SK-N-SH (cell line): Measurements from ENCODE around the gene KRTAP10-8. TPM values are rescaled to one million over a fixed set of nuclear protein-coding genes. Genes with fewer than 3 reads are reported as not detected.
A peak's percentile ranks its signal among the peaks of the same experiment; 100 is the strongest.

Experiments
- CTCF ChIA-PET: fragments of 300-600, 350-600 bp; formaldehyde crosslinking; extraction: SDS; loops from one replicate; lab custom pipeline; 2021; lab: Yijun Ruan, JAX
- POLR2A ChIA-PET: fragments of 350-600 bp; sonication (Branson Sonifier 250); formaldehyde crosslinking; extraction: SDS; loops from one replicate; lab custom pipeline; 2020; ENCODE audit warnings: antibody characterized with exemption, inconsistent platforms; lab: Yijun Ruan, JAX
- DNase-seq: peaks from one replicate; pipeline ENCODE4 v3.0.0; 2012
- H2AFZ ChIP-seq: fragments of 200-600 bp; sonication (generic); 2 replicates; pipeline ENCODE4 v1.8.1; 2016; ENCODE audit warnings: antibody characterized with exemption, mild to moderate bottlenecking, low read depth
- H3F3A ChIP-seq: fragments of 200-600 bp; sonication (generic); replicated peaks from 2 replicates; pipeline ENCODE3; 2016; ENCODE audit warnings: antibody characterized with exemption, mild to moderate bottlenecking; ENCODE audit not compliant: insufficient read depth
- H3K27ac ChIP-seq, 2 experiments: fragments of 200-500 bp in 1 of 2; fragments of 200-600 bp in 1 of 2; sonication (Bioruptor generic) in 1 of 2; sonication (generic), shearing (Covaris generic) in 1 of 2; 2 replicates each; pipeline versions ENCODE4 v1.5.1 to v1.6.1; 2014 to 2016; ENCODE audit warnings: low read depth in 2 of 2, inconsistent platforms in 1 of 2, low read length in 1 of 2, mild to moderate bottlenecking in 1 of 2, mixed read lengths in 1 of 2
- H3K27me3 ChIP-seq: fragments of 200-600 bp; sonication (generic), shearing (Covaris generic); 2 replicates; pipeline ENCODE4 v1.6.1; 2016; ENCODE audit warnings: mixed run types; ENCODE audit not compliant: insufficient read depth
- H3K36me3 ChIP-seq, 2 experiments: fragments of 200-500 bp in 1 of 2; fragments of 200-600 bp in 1 of 2; sonication (Bioruptor generic) in 1 of 2; sonication (generic) in 1 of 2; replicated peaks in 1 of 2; 2 replicates each; pipeline versions ENCODE3 to v1.5.1; 2014 to 2016; ENCODE audit warnings: low read length in 1 of 2, mild to moderate bottlenecking in 1 of 2; ENCODE audit not compliant: insufficient read depth in 2 of 2, control insufficient read depth in 1 of 2
- H3K4me1 ChIP-seq, 2 experiments: fragments of 200-500 bp in 1 of 2; fragments of 200-600 bp in 1 of 2; sonication (Bioruptor generic) in 1 of 2; sonication (generic), shearing (Covaris generic) in 1 of 2; 2 replicates each; pipeline versions ENCODE4 v1.5.1 to v1.6.1; 2014 to 2016; ENCODE audit warnings: low read depth in 1 of 2, low read length in 1 of 2, mixed run types in 1 of 2; ENCODE audit not compliant: insufficient read depth in 2 of 2, control insufficient read depth in 1 of 2
- H3K4me2 ChIP-seq: fragments of 200-600 bp; sonication (generic), shearing (Covaris generic); 2 replicates; pipeline ENCODE4 v1.6.1; 2017; ENCODE audit warnings: mixed run types
- H3K4me3 ChIP-seq, 2 experiments: fragments of 200-500 bp in 1 of 2; fragments of 200-600 bp in 1 of 2; sonication (Bioruptor generic) in 1 of 2; sonication (generic), shearing (Covaris generic) in 1 of 2; 2 replicates each; pipeline versions ENCODE4 v1.5.1 to v1.8.1; 2014 to 2016; ENCODE audit warnings: low read depth in 2 of 2, inconsistent platforms in 1 of 2, low read length in 1 of 2, mild to moderate bottlenecking in 1 of 2, mixed read lengths in 1 of 2, moderate library complexity in 1 of 2
- H3K79me2 ChIP-seq: fragments of 200-600 bp; sonication (generic); 2 replicates; pipeline ENCODE4 v1.8.1; 2017; ENCODE audit warnings: mild to moderate bottlenecking; ENCODE audit not compliant: insufficient read depth
- H3K9ac ChIP-seq: fragments of 200-600 bp; sonication (generic); 2 replicates; pipeline ENCODE4 v1.6.1; 2017; ENCODE audit warnings: mixed run types
- H3K9me2 ChIP-seq: fragments of 200-600 bp; sonication (generic); 2 replicates; pipeline ENCODE4 v1.6.1; 2017; ENCODE audit warnings: mixed run types
- H3K9me3 ChIP-seq: fragments of 200-600 bp; sonication (generic); 2 replicates; pipeline ENCODE4 v1.6.1; 2017; ENCODE audit warnings: mixed run types, mild to moderate bottlenecking, moderate library complexity
- H4K20me1 ChIP-seq: fragments of 200-600 bp; sonication (generic); 2 replicates; pipeline ENCODE4 v1.6.1; 2017; ENCODE audit warnings: mild to moderate bottlenecking, mixed run types; ENCODE audit not compliant: insufficient read depth
- CHD2 ChIP-seq: fragments of 150-350 bp; IDR thresholded peaks from 2 replicates; pipeline ENCODE4 v1.6.1; 2018; ENCODE audit warnings: low read length; ENCODE audit not compliant: partially characterized antibody
- ELF1 ChIP-seq: IDR thresholded peaks from 2 replicates; pipeline ENCODE4 v1.4.0; 2012
- EP300 ChIP-seq, 2 experiments: IDR thresholded peaks; 2 replicates each; pipeline versions ENCODE4 v1.4.0 to v1.6.1; 2012; ENCODE audit warnings: borderline replicate concordance in 1 of 2, low read depth in 1 of 2, low read length in 1 of 2
- FOSL2 ChIP-seq: IDR thresholded peaks from 2 replicates; pipeline ENCODE4 v1.4.0; 2012; ENCODE audit warnings: low read depth, mild to moderate bottlenecking, moderate library complexity, borderline replicate concordance
- GABPA ChIP-seq: IDR thresholded peaks from 2 replicates; pipeline ENCODE4 v1.4.0; 2012; ENCODE audit warnings: low read depth, mild to moderate bottlenecking
- IRF3 ChIP-seq: fragments of 150-350 bp; IDR thresholded peaks from 2 replicates; pipeline ENCODE4 v1.6.1; 2016; ENCODE audit warnings: mild to moderate bottlenecking, low read depth, low read length
- NRF1 ChIP-seq: IDR thresholded peaks from 2 replicates; pipeline ENCODE4 v1.6.1; 2012; ENCODE audit warnings: low read depth, mild to moderate bottlenecking, low read length
- PBX3 ChIP-seq: IDR thresholded peaks from 2 replicates; pipeline ENCODE4; 2012
- RAD21 ChIP-seq: IDR thresholded peaks from 2 replicates; pipeline ENCODE4 v1.6.1; 2012; ENCODE audit warnings: mild to moderate bottlenecking, low read length
- REST ChIP-seq: IDR thresholded peaks from 2 replicates; pipeline ENCODE4 v1.6.1; 2012; ENCODE audit warnings: mild to moderate bottlenecking, low read depth, low read length, moderate library complexity
- RXRA ChIP-seq: IDR thresholded peaks from 2 replicates; pipeline ENCODE4 v1.4.0; 2012; ENCODE audit warnings: low read depth, mild to moderate bottlenecking, borderline replicate concordance
- SMC3 ChIP-seq: IDR thresholded peaks from 2 replicates; pipeline ENCODE4 v1.6.1; 2012; ENCODE audit warnings: low read depth, low read length, improper control_type of control experiment
- TAF1 ChIP-seq: IDR thresholded peaks from 2 replicates; pipeline ENCODE4 v1.6.1; 2012; ENCODE audit warnings: low read depth, mild to moderate bottlenecking, low read length, moderate library complexity, borderline replicate concordance
- TCF12 ChIP-seq: IDR thresholded peaks from 2 replicates; pipeline ENCODE4 v1.4.0; 2012
- YY1 ChIP-seq: IDR thresholded peaks from 2 replicates; pipeline ENCODE4 v1.4.0; 2012; ENCODE audit warnings: low read depth, mild to moderate bottlenecking
- WGBS: methylation state at CpG from one replicate; pipeline ENCODE4 v1.1.6; 2017; ENCODE audit warnings: low lambda C conversion rate; 5-methylcytosine and 5-hydroxymethylcytosine counted together
- polyA plus RNA-seq, 3 experiments: library from polyadenylated mRNA; depleted of rRNA; stranded (reverse); fragments of >200 nt; gene quantifications; 2 replicates each; pipeline ENCODE4 v1.2.3, GENCODE V29; 2012
- TF ChIP-seq, protein P1 (sequence below): IDR thresholded peaks from 2 replicates; pipeline ENCODE4 v1.4.0; 2012; ENCODE audit warnings: low read depth, borderline replicate concordance
- TF ChIP-seq, protein P2 (sequence below): IDR thresholded peaks from 2 replicates; pipeline ENCODE4 v1.4.0; 2012; ENCODE audit warnings: low read depth, borderline replicate concordance

KRTAP10-8 gene
- polyA plus RNA-seq, 1 of the 3 experiments (the other 2 are of a cell fraction): not detected

- no peak for DNase-seq
- WGBS: 22% methylated on average over 16 of the region's 23 CpGs
- Histone ChIP-seq H3K9me2 (no peaks in the 10 kb centered on the region), H2AFZ (no peak overlapping the region)
- TF ChIP-seq NRF1 (no peak), FOSL2 (no peak), IRF3 (no peak), TCF12 (no peak), RXRA (no peak), GABPA (no peak), RAD21 (no peak), REST (no peak), CHD2 (no peak), ELF1 (no peak), YY1 (no peak), SMC3 (no peak)
- TF ChIP-seq, all 33 proteins: peak for 0
- H3K36me3 ChIP-seq: no peaks in the 10 kb centered on the region
- H3K9me3 ChIP-seq: no peaks in the 10 kb centered on the region
- no peak overlapping the region for H3K27ac ChIP-seq
- POLR2A ChIA-PET: no interaction called here
- H3K4me1 ChIP-seq: no peaks in the 10 kb centered on the region; a peak in 1 of 4 replicates
- CTCF ChIA-PET: interaction anchor here (1.5 kb wide), 1 partner anchor 192 kb away, joined by 4 read pairs; no protein-coding TSS in a partner anchor
- H3K27me3 ChIP-seq: peaks cover 10% of the 10 kb centered on the region; the same call in 1 of the 2 replicates
- H3K9ac ChIP-seq: no peak overlapping the region
- no peaks in the 10 kb centered on the region for H3K79me2 ChIP-seq
- no peak overlapping the region for H3K4me2 ChIP-seq
- no peaks in the 10 kb centered on the region for H4K20me1 ChIP-seq
- H3F3A ChIP-seq: no peaks in the 10 kb centered on the region
- no peak overlapping the region for H3K4me3 ChIP-seq
Measured at GRCh38 chr21:44601596-44602462, 10.1 kb upstream of the KRTAP10-8 start.

DNA sequence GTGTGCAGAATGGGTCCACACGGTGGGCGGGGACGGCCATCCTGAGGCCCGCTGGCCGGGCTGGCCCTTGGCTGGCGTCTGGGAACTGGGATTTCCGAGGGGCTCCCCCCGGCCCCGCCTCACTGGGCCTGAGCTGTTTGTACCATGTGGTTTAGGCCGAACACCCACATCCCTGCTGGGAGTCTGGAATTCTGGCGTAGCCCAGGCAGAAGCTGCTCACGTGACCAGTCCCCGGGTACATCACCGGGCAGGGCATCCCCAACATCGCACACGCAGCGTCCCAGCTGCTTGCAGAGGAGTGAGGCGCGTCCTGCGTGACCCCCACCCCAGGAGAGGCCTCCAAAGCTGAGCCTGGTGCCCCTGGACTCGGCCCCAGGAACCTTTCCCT, 9.4 kb upstream of the KRTAP10-8 start:
- H4K20me1 ChIP-seq: no peaks in the 10 kb centered on the region
- CTCF ChIA-PET: interaction anchor here (1.5 kb wide), 1 partner anchor 191 kb away, joined by 4 read pairs; no protein-coding TSS in a partner anchor
- WGBS: 0% methylated on average over 1 of the region's 21 CpGs
- H3K4me3 ChIP-seq: no peak overlapping the region
- no peak overlapping the region for H3K9ac ChIP-seq
- no peaks in the 10 kb centered on the region for H3K79me2 ChIP-seq
- no peak overlapping the region for H2AFZ ChIP-seq
- H3K27me3 ChIP-seq: peaks cover 10% of the 10 kb centered on the region; the same call in 1 of the 2 replicates
- no peaks in the 10 kb centered on the region for H3K9me2 ChIP-seq
- no peaks in the 10 kb centered on the region for H3F3A ChIP-seq
- H3K4me2 ChIP-seq: no peak overlapping the region
- H3K36me3 ChIP-seq: no peaks in the 10 kb centered on the region
- POLR2A ChIA-PET: no interaction called here
- H3K9me3 ChIP-seq: no peaks in the 10 kb centered on the region
- DNase-seq: peak; percentile 44
- no peak overlapping the region for H3K27ac ChIP-seq
- H3K4me1 ChIP-seq: no peaks in the 10 kb centered on the region; a peak in 1 of 4 replicates
- TF ChIP-seq, protein P1, sequence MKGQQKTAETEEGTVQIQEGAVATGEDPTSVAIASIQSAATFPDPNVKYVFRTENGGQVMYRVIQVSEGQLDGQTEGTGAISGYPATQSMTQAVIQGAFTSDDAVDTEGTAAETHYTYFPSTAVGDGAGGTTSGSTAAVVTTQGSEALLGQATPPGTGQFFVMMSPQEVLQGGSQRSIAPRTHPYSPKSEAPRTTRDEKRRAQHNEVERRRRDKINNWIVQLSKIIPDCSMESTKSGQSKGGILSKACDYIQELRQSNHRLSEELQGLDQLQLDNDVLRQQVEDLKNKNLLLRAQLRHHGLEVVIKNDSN: peak; percentile 56; the same call in 1 of the 2 replicates
- TF ChIP-seq, protein P2, sequence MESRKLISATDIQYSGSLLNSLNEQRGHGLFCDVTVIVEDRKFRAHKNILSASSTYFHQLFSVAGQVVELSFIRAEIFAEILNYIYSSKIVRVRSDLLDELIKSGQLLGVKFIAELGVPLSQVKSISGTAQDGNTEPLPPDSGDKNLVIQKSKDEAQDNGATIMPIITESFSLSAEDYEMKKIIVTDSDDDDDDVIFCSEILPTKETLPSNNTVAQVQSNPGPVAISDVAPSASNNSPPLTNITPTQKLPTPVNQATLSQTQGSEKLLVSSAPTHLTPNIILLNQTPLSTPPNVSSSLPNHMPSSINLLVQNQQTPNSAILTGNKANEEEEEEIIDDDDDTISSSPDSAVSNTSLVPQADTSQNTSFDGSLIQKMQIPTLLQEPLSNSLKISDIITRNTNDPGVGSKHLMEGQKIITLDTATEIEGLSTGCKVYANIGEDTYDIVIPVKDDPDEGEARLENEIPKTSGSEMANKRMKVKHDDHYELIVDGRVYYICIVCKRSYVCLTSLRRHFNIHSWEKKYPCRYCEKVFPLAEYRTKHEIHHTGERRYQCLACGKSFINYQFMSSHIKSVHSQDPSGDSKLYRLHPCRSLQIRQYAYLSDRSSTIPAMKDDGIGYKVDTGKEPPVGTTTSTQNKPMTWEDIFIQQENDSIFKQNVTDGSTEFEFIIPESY: no peak
- no peak for TF ChIP-seq EP300 (IDR thresholded peaks at IDR 0.05; ENCODE audit: borderline replicate concordance in 1 of 2, low read depth in 1 of 2, low read length in 1 of 2)
- no peak for TF ChIP-seq NRF1
- TF ChIP-seq PBX3: no peak
- no peak for TF ChIP-seq GABPA
- TF ChIP-seq RAD21: no peak
- no peak for TF ChIP-seq TAF1
